HCT116 (cell line): ENCODE results near the gene C1orf105. TPM values are rescaled to one million over a fixed set of nuclear protein-coding genes. Genes with fewer than 3 reads are reported as not detected.
"Not testable (repeated sequence)": the region's sequence is repeated elsewhere in the genome, so short reads cannot be mapped to it uniquely, and the experiment has no call there.

Experiments
- ATAC-seq: fragments of 200-7000 bp; cut with Tn5 transposase; 2 replicates; pipeline ENCODE4 v1.9.1; 2020; ENCODE audit warnings: mild to moderate bottlenecking, moderate library complexity
- BruUV-seq: library from RNA; stranded (reverse); fragments of 400-500 nt; replicated peaks from 2 replicates; lab custom pipeline; 2021; lab: Mats Ljungman, UMichigan
- CTCF ChIA-PET: fragments of 300-600 bp; sonication (Branson Sonifier 250); formaldehyde crosslinking; loops from one replicate; lab custom pipeline; 2021; ENCODE audit warnings: antibody characterized with exemption; lab: Charles Lee
- POLR2A ChIA-PET: fragments of 300-600, 350-600 bp; sonication (Branson Sonifier 250); formaldehyde crosslinking; loops from one replicate; lab custom pipeline; 2021; ENCODE audit warnings: antibody characterized with exemption; lab: Charles Lee
- RAD21 ChIA-PET, 2 experiments: fragments of 300-600 bp; sonication (Branson Sonifier 250); formaldehyde crosslinking; loops; one replicate each; lab custom pipeline; 2023; ENCODE audit warnings: low total read pairs in 2 of 2; ENCODE audit not compliant: uncharacterized antibody in 2 of 2, unreplicated experiment in 2 of 2, low non-redundant PET in 1 of 2; lab: Charles Lee
- DNase-seq: peaks from one replicate; pipeline ENCODE4 v3.0.0-alpha.2; 2010; ENCODE audit warnings: low read depth, low spot score
- H2AFZ ChIP-seq: fragments of 200-600 bp; shearing (Covaris generic), sonication (generic); 2 replicates; pipeline ENCODE4 v1.6.1; 2017; ENCODE audit warnings: low read depth, mixed run types, mixed read lengths, antibody characterized with exemption, low read length; ENCODE audit not compliant: poor library complexity, severe bottlenecking
- H3K27ac ChIP-seq: 2 replicates; pipeline ENCODE4 v1.5.1; 2012; ENCODE audit warnings: low read depth, low read length
- H3K27me3 ChIP-seq: fragments of 200-600 bp; sonication (generic); 2 replicates; pipeline ENCODE4 v1.6.1; 2016; ENCODE audit warnings: mixed run types, low read length, mixed read lengths; ENCODE audit not compliant: insufficient read depth
- H3K36me3 ChIP-seq, 2 experiments: fragments of 200-500 bp in 1 of 2; fragments of 200-600 bp in 1 of 2; sonication (Bioruptor generic) in 1 of 2; sonication (generic) in 1 of 2; 2 replicates each; pipeline versions ENCODE4 v1.5.1 to v1.6.1; 2014 to 2016; ENCODE audit warnings: low read length in 2 of 2, inconsistent platforms in 1 of 2, mixed read lengths in 1 of 2, mixed run types in 1 of 2; ENCODE audit not compliant: insufficient read depth in 2 of 2, control insufficient read depth in 1 of 2
- H3K4me1 ChIP-seq, 2 experiments: fragments of 200-600 bp in 1 of 2; sonication (generic) in 1 of 2; 2 replicates each; pipeline versions ENCODE4 v1.5.1 to v1.6.1; 2012 to 2017; ENCODE audit warnings: low read length in 2 of 2, inconsistent platforms in 1 of 2, mild to moderate bottlenecking in 1 of 2, mixed read lengths in 1 of 2, mixed run types in 1 of 2, moderate library complexity in 1 of 2; ENCODE audit not compliant: insufficient read depth in 2 of 2, control insufficient read depth in 1 of 2
- H3K4me2 ChIP-seq: fragments of 200-600 bp; sonication (generic); 2 replicates; pipeline ENCODE4 v1.6.1; 2017; ENCODE audit warnings: mixed run types, low read length, mixed read lengths
- H3K4me3 ChIP-seq, 2 experiments: fragments of 200-600 bp in 1 of 2; sonication (generic) in 1 of 2; replicated peaks in 1 of 2; 2 replicates each; pipeline ENCODE4 v1.5.1; 2011 to 2016; ENCODE audit warnings: low read length in 2 of 2, control low read depth in 1 of 2, low read depth in 1 of 2, mild to moderate bottlenecking in 1 of 2, mixed read lengths in 1 of 2, mixed run types in 1 of 2
- H3K79me2 ChIP-seq: fragments of 200-600 bp; sonication (generic); 2 replicates; pipeline ENCODE4 v1.6.1; 2017; ENCODE audit warnings: mild to moderate bottlenecking, mixed run types, low read length, moderate library complexity, mixed read lengths; ENCODE audit not compliant: insufficient read depth
- H3K9ac ChIP-seq: fragments of 200-600 bp; sonication (generic); 2 replicates; pipeline ENCODE4 v1.6.1; 2016; ENCODE audit warnings: low read length, mixed read lengths
- H3K9me2 ChIP-seq: fragments of 200-600 bp; sonication (generic), shearing (Covaris generic); 2 replicates; pipeline ENCODE4 v1.6.1; 2017; ENCODE audit warnings: mixed run types, mild to moderate bottlenecking, moderate library complexity; ENCODE audit not compliant: insufficient read depth
- H3K9me3 ChIP-seq, 2 experiments: fragments of 200-500 bp in 1 of 2; fragments of 200-600 bp in 1 of 2; sonication (Bioruptor generic) in 1 of 2; sonication (generic) in 1 of 2; 2 replicates each; pipeline ENCODE4 v1.6.1; 2014 to 2017; ENCODE audit warnings: low read length in 2 of 2, mixed read lengths in 2 of 2, inconsistent platforms in 1 of 2, low read depth in 1 of 2, mild to moderate bottlenecking in 1 of 2, mixed run types in 1 of 2, moderate library complexity in 1 of 2; ENCODE audit not compliant: control insufficient read depth in 1 of 2, insufficient read depth in 1 of 2
- H4K20me1 ChIP-seq: fragments of 200-600 bp; sonication (generic), shearing (Covaris generic); 2 replicates; pipeline ENCODE4 v1.6.1; 2017; ENCODE audit warnings: mixed run types, mild to moderate bottlenecking, moderate library complexity; ENCODE audit not compliant: insufficient read depth
- EZH2 ChIP-seq: fragments of 200-600 bp; sonication (generic); IDR thresholded peaks from 2 replicates; pipeline ENCODE4 v1.6.1; 2017; ENCODE audit warnings: antibody characterized with exemption, mixed run types
- POLR2AphosphoS5 ChIP-seq: IDR thresholded peaks from 2 replicates; pipeline ENCODE4 v1.6.1; 2011; ENCODE audit warnings: mild to moderate bottlenecking, low read depth, low read length, moderate library complexity
- SRF ChIP-seq: IDR thresholded peaks from 2 replicates; pipeline ENCODE4 v1.6.1; 2012; ENCODE audit warnings: low read depth
- TCF7L2 ChIP-seq: IDR thresholded peaks from 2 replicates; pipeline ENCODE4 v1.7.0; 2011; ENCODE audit warnings: borderline replicate concordance, inconsistent platforms; ENCODE audit not compliant: insufficient read depth, insufficient read length; ENCODE audit errors: extremely low read depth
- intact Hi-C: fragments of 100-400 bp; cut with micrococcal nuclease; formaldehyde crosslinking; loops from 2 replicates; pipeline ENCODE4 v1.10.0; 2022
- total RNA-seq: library from RNA; stranded (reverse); gene quantifications from one replicate; pipeline ENCODE4 v1.2.1, GENCODE V29; 2021; ENCODE audit not compliant: unreplicated experiment

The C1orf105 gene
- total RNA-seq, 1 experiment from 2014 or later = not detected

DNA sequence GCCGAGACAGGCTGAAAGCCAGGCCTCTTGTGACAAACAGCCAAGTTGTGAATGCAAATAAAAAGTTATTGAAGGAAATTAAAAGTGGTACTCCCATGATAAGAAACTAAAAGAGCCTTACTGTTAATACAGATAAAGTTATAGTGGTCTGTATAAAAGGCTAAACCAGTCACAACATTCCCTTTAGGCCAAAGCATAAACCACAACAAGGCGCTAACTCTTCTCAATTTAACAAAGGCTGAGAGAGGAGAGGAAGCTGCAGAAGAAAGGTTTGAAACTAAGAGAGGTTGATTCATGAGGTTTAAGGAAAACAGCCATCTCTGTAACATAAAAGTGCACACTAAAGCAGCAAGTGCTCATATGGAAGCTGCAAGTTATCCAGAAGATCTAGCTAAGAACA lies 10.7 kb downstream of the C1orf105 start (continued):
- no peak for TF ChIP-seq TCF7L2

- H3K4me2 ChIP-seq = no peak overlapping the region
- no peaks in the 10 kb centered on the region for H3K4me1 ChIP-seq
- no peaks in the 10 kb centered on the region for H3K36me3 ChIP-seq
- POLR2A ChIA-PET = no interaction called here
- H3K4me3 ChIP-seq = no peak overlapping the region
- H3K27ac ChIP-seq = no peak overlapping the region
- TF ChIP-seq POLR2AphosphoS5 (no peak), TCF7L2 (no peak), SRF (no peak), EZH2 (no peak)
- TF ChIP-seq, all 23 proteins: peak for 0
- H2AFZ ChIP-seq = no peak overlapping the region
- BruUV-seq = no TSS peak
- no peaks in the 10 kb centered on the region for H3K27me3 ChIP-seq
- intact Hi-C loops = no loop called here
- no peaks in the 10 kb centered on the region for H3K79me2 ChIP-seq
- H3K9me3 ChIP-seq = no peaks in the 10 kb centered on the region
- ChIA-PET CTCF (interaction anchor here (1.5 kb wide), 1 partner anchor 429 kb away, joined by 5 read pairs; no protein-coding TSS in a partner anchor), RAD21 (no interaction called here)
- DNase-seq (no peak), ATAC-seq (no peak)
- H3K9ac ChIP-seq = no peak overlapping the region
- no peaks in the 10 kb centered on the region for H4K20me1 ChIP-seq
- no peaks in the 10 kb centered on the region for H3K9me2 ChIP-seq
Observed at GRCh38 chr1:172431721-172432192, 11.3 kb downstream of the C1orf105 start.

DNA sequence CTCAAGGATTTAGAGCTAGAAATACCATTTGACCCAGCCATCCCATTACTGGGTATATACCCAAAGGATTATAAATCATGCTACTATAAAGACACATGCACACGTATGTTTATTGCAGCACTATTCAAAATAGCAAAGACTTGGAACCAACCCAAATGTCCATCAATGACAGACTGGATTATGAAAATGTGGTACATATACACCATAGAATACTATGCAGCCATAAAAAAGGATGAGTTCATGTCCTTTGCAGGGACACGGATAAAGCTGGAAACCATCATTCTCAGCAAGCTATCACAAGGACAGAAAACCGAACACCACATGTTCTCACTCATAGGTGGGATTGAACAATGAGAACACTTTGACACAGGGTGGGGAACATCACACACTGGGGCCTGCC lies 16.7 kb downstream of the C1orf105 start:
- POLR2A ChIA-PET, H3K36me3 ChIP-seq, H3K4me1 ChIP-seq, H3K4me3 ChIP-seq, intact Hi-C loops, RAD21 ChIA-PET, H3K27me3 ChIP-seq, H3K4me2 ChIP-seq, DNase-seq, H3K9me2 ChIP-seq, H3K27ac ChIP-seq, BruUV-seq, CTCF ChIA-PET, H3K9me3 ChIP-seq, H2AFZ ChIP-seq, H4K20me1 ChIP-seq, H3K9ac ChIP-seq, ATAC-seq, H3K79me2 ChIP-seq: not testable (repeated sequence)
